Activated gamma-delta T cell treated with Interleukin-2 at 50 U/mL for 16 hours (primary cell): Measurements from ENCODE around the gene TEX12.
A peak's percentile ranks its signal among the peaks of the same experiment; 100 is the strongest.

Experiments used
- DNase-seq: peaks from one replicate; pipeline ENCODE4 v3.0.0-alpha.2; 2020

Gene TEX12

DNA sequence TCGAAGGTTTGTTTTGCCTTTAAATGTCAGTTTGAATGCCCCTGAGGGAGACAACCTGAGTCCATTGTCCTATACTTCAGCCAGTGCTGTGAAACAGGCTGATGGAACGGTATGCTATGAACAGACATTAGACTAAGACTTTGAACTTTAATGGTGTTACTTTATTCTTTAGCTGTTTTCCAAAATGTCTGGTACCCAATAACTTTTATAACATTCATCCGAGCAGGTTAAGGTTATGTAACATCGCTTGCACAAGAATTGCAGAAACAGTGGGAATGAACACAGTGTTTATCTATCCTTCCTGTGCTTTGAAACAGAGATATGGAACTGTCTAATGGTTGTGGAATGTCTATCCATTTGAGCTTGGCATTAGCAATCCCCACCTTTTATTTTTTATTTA, 46.6 kb downstream of the TEX12 start:
- no peak for DNase-seq

DNA sequence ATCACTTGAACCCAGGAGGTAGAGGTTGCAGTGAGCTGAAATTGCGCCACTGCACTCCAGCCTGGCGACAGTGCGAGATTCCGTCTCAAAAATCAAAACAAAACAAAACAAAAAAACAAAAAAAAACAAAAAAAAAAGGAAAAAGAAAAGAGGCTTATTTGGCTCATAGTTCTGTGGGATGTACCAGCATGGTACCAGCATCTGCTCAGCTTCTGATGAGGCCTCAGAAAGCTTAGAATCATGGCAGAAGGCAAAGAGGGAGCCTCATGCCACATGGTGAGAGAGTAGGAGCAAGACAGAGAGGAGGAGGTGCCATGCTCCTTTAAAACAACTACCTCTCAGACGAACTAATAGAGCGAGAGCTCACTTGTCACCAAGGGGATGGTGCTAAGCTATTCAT, 48.4 kb downstream of the TEX12 start:
- DNase-seq, result no peak

DNA sequence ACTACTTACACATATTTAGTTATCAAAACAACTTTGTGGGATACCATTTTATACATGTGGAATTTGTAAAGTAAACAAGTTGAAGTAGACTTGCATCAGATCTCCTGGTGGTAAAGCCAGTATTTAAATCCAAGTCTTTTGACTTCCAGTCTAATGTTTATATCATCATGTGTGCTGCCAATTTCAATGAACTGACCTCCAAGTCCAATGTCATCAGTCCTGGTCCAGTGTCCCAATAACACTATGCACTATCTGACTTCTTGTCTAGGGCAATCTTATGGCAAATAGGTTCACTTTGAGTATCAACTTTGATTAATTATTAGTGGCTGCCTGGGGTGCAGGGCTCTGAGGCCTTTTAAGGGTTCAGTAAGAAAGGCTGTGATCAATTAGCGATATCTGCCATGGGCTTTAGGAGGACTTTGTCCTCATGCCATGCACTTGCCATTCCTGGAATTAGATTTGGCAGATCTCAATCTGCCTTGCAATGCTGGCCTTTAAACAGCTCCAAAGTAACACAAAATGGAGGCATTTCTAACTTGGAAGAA, 49.5 kb downstream of the TEX12 start:
- no peak for DNase-seq

DNA sequence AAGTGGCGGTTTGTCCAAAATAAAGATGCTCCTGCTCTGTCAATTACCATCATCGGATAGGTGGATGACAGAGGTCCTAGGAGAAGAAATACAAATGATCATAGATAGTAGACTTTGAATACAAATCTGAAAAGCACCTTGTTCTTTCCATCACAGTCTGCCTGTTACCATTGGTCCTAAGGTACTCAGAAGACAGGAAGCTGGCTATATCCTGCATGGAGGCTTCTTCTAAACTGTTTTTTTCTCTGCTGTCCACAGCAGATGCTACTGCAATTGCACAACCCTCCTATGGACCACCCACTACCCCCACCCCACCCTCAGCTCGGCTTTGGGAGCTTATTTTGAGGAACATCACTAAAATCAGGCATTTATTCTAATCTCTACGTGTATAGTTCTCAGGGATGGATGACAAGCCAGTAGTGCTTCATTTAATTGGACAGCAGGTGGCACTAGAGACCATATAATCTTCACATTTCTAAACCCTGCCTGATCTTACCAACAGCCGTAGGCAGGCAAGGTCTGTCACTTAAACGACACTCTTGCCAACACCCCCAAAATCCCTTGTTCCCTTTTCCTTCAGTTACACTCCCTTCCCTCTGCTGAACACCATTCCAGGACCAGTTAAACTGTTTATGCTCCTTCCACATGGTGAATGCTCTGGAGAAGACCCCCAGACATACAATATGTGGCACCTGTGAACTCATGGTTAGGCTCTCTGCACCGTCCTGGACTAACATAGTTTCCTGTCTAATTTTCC, 52.5 kb downstream of the TEX12 start:
- DNase-seq, result peak; percentile 20

DNA sequence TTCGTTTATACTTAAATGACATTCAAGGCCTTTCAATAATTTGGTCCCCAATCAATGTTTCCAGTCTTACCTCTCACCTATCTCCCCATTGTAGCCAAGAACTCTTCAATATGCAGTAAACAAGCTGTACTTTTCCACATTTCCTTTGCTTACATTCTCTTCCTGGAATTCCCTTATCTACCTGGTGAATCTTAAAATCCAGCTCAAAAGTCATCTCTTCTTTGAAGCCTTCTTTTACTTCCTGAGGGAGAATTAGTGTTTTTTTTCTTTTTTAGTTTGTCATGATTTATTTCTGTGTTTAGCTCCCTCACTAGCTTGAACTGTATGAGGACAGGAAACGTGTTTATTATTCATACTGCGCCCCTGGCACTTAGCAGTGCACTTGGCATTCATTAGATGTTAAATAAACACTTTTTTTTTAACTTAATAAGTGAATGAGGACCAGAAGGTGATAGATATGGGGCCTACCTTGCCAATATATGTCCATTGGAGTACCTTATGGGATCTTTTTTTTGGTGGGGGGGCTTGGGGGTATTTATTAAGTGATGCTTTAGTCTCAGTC, 54.2 kb downstream of the TEX12 start:
- no peak for DNase-seq
